GM19463 (cell line): ENCODE measurements around the gene LIG3.
"Not testable (repeated sequence)": the region's sequence is repeated elsewhere in the genome, so short reads cannot be mapped to it uniquely, and the experiment has no call there.

ENCODE experiments used
- ATAC-seq: cut with Tn5 transposase; IDR thresholded peaks from one replicate; pipeline ENCODE4 v1.9.1; 2021; ENCODE audit warnings: mild to moderate bottlenecking, moderate library complexity; ENCODE audit not compliant: unreplicated experiment

The LIG3 gene

DNA sequence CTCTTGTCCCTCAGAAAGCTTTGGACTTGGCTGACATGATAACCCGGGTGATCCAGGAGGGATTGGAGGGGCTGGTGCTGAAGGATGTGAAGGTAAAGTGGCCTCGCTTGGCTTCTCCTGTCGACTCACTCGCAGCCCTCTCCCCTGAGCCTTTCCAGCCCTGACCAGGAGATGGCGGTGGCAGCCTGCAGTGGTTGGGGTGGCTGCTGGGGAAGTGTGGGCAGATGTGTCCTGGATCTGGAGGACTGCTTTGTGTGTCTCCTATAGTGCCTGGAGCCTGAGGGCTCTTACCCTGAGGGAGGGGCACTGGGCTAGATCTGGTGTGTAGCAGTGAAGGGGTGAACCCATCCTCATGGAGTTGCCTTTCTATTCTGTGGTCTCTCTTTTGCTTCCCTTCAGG, 17.9 kb downstream of the LIG3 start:
- ATAC-seq = no peak

- no peak for ATAC-seq
These were observed 19.1 kb downstream of the LIG3 start for GRCh38 chr17:34999456-34999855.

GRCh38 chr17:35000965-35001364, 20.7 kb downstream of the LIG3 start:
- ATAC-seq = not testable (repeated sequence)

DNA sequence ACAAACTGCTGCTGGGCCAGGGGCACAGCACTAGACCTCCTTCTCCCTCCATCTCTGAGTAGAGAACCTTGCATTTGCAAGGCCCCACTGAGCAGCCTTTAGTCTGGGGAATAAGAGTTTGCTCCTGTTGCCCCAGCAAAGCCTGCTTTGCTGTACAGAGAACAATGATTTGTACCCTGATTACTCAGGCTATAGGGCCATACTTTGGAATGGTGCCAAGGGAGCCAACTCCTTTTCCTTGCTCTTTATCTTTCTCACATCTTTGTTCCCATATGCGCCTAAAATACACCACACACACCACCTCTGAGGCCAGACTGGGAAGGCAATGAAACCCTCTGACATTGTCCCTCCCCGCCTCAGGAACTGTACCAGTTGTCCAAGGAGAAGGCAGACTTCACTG, 21.2 kb downstream of the LIG3 start:
- ATAC-seq = no peak

GRCh38 chr17:35002876-35003551, 22.7 kb downstream of the LIG3 start:
- no peak for ATAC-seq

- no peak for ATAC-seq
These were observed 23.5 kb downstream of the LIG3 start for GRCh38 chr17:35003778-35004177.

GRCh38 chr17:35006345-35006744, 26.0 kb downstream of the LIG3 start:
- no peak for ATAC-seq

DNA sequence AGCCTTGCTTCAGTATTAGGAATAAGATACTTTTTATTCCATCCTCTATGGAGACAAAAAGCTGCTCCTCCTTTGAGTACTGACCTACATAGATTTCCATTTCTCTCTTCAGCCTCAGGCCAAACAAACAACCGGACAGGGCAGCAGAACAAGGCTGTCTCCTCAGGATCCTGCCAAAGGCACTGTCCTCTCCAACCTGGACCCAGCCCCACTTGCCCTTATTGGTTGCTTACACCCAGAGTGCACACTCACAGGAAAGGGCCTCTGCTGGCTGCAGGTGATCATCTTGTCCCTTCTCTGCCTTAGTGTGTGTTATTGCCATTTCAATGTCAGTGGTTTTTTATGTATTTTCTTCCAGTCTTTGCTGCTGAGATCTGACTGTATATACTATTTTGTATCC, 26.6 kb downstream of the LIG3 start:
- ATAC-seq = no peak

DNA sequence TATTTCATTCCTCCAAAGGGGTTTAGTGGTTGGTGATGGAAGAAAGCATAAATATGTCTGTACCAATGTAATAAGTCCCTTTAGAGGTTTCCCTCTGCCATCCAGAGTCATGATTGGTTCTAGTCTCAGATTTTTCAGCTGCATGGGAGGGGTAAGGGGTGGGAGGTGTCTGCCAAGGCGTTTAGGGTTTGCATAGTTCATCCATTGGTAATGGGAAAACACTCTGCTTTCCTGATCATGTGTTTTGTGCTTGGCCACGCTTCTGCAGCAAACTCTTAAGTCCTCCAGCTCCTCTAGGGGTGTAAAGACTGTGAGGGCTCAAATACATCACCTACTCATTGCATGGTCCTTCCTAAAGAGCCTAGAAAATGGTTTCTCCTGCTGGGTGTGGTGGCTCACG, 29.8 kb downstream of the LIG3 start:
- ATAC-seq = no peak

GRCh38 chr17:35011671-35012216, 31.4 kb downstream of the LIG3 start:
- ATAC-seq = no peak

- no peak for ATAC-seq
These were observed 36.1 kb downstream of the LIG3 start for GRCh38 chr17:35016369-35016768.

- ATAC-seq = no peak
These were observed 36.7 kb downstream of the LIG3 start for GRCh38 chr17:35017021-35017420.

DNA sequence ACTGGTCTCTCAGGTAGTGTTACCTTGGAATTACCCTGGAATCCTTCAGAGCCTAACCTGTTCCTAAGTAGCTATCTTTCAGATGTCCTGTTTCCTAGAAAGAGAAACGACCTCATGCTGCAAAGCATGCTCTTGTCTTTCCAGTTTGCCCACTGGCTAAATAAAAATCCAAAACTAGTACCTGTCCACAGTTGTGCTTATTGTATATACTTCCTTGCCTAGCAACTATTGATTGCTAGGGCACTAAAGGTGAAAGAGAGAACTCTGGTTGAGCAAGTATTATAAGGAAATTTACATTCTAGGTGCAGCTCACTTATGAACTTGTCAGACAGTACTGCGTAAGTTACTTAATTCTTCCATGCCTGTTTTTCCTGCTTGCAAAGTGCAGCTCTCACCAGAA, 38.5 kb downstream of the LIG3 start:
- ATAC-seq = no peak

DNA sequence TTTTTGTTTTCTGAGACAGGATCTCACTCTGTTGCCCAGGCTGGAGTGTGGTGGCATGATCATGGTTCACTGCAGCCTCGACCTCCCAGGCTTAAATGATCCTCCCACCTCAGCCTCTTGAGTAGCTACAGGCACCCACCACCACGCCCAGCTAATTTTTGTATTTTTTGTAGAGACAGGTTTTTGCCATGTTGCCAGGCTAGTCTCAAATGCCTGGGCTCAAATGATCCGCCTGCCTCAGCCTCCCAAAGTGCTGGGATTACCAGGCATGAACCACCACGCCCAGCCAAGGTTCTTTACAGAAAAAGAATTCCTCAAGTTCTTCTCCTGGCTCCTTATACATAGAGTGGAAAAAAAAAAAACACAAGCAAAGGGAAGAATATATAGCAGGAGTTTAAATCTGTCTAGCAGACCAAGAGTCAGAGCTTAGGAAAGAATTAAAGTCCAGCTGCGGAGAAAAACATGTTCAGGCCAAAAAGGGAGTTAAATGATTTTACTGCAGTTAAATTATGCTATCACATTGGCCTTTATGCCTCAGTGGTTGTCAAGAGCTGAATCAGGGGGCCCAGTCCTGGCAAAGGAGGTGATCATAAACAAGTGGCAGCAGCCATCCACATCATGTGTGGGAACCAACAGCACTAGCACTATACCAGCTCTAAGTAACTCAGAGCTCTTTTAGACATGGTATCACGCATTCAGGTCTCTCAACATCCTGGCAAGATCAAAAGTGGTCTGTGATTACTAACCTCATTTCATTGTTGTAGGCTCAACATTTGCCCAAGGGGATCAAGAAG, 39.3 kb downstream of the LIG3 start:
- ATAC-seq = no peak

DNA sequence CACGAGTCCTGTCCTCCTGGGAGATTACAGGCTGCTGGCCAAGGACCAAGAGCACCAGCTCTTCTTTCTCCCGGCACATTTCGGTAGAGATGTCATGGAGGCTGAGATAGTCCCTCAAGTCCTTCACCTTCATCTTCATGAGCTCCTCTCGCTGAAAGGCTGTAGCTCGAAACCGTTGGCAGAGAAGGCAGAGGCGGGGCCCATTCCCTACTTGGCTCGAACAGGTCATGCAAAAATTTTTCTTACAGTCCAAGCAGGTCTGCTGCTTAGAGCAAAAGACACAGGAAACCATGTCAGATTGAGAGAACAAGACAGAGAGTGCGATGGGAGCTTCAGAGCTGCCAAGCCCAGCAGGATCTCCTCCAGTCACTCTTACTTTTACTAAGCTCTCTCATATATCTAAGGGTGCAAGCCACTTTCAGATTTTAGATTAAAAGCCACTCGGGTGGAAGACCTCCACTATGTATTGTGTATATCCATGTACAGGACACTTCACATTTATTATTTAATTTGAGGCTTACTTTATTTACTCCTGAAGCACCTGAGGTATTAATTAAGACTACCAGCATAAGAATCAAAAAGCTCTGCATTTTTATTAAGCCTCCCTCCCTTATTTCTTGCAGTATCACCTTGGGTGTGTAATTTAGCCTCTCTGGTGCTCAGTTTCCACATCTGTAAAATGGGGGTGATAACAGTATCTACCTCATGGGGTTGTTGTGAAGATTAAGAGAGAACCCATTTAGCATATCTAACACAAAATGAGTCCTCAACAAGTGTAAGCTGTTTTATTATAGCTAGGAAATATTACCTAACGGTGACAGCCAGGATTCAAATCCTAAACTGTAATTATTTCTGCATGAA, 41.4 kb downstream of the LIG3 start:
- ATAC-seq = no peak

GRCh38 chr17:35022536-35023063, 42.3 kb downstream of the LIG3 start:
- ATAC-seq = peak; percentile 57

DNA sequence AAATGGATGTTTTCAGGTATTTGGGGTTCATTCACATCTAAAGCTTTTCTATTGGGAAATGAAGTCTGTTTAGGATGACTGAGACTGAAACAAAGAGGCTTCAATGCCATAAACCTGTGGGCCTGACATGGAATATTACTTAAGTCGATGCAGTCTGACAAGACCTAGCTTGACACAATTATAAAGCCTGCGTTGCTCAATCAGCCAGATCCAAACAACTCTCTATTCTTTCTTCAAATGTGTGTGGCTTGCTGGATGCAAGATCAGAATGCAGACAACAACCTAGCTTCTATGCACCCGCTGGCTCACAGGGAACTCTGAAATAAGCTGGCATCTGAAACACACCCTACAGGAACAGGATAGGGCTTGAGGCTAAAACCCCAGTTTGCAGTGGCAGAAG, 43.2 kb downstream of the LIG3 start:
- ATAC-seq = no peak

DNA sequence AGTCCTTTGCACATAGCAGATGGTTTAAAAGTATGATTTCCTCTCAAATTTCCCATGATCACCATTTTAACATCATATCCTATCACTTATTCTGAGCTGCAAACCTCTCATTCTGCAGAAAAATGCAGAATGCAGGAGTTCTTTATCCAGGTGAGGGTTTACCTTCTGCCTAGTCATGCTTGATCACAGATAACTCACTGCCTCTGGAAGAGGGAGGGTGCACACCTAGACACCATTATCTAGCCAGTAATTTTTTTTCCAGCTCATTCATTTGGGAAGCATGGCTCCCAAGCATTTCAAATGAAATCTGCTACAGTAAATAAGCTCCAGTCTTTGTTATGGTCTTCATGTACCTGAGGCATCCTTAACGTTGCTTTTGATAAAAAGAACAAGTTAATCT, 45.2 kb downstream of the LIG3 start:
- ATAC-seq = no peak

- ATAC-seq = not testable (repeated sequence)
These were observed 47.8 kb downstream of the LIG3 start for GRCh38 chr17:35028097-35028496.

GRCh38 chr17:35028531-35029262, 48.4 kb downstream of the LIG3 start:
- no peak for ATAC-seq
